Measurements from ENCODE around the gene TBP. TPM values are rescaled to one million over a fixed set of nuclear protein-coding genes. Genes with fewer than 3 reads are reported as not detected.

The TBP gene
- total RNA-seq, 1 experiment from 2014 or later = 20.6 TPM

- Mint-ChIP-seq H3K36me3 (no peaks in the 10 kb centered on the region), H3K27me3 (ENCODE audit: low read depth) (peaks cover 19% of the 10 kb centered on the region), H3K4me3 (no peak overlapping the region), H3K4me1 (no peaks in the 10 kb centered on the region), H3K9me3 (no peaks in the 10 kb centered on the region), H3K27ac (no peak overlapping the region)
- CTCF ChIA-PET = no interaction called here
- TF ChIP-seq OVOL2 (CRISPR knock-in tag; IDR thresholded peaks at IDR 0.05; ENCODE audit: borderline replicate concordance) (no peak), CREM (CRISPR knock-in tag; IDR thresholded peaks at IDR 0.05) (no peak), ZNF219 (CRISPR knock-in tag; IDR thresholded peaks at IDR 0.05; ENCODE audit: borderline replicate concordance) (no peak), JUN (CRISPR knock-in tag; IDR thresholded peaks at IDR 0.05) (no peak)
- ATAC-seq (no peak), DNase-seq (ENCODE audit: low spot score) (no peak)
- POLR2A ChIA-PET = no interaction called here
These were observed 44.5 kb upstream of the TBP start for GRCh38 chr6:170509723-170510018.

GRCh38 chr6:170510631-170511030 is 43.5 kb upstream of the TBP start:
- Mint-ChIP-seq H3K27ac (no peak overlapping the region), H3K4me3 (no peak overlapping the region), H3K36me3 (no peaks in the 10 kb centered on the region), H3K4me1 (no peaks in the 10 kb centered on the region), H3K9me3 (peaks cover 5% of the 10 kb centered on the region; the same call in 1 of the 2 replicates), H3K27me3 (ENCODE audit: low read depth) (peaks cover 19% of the 10 kb centered on the region)
- ATAC-seq = no peak
- TF ChIP-seq TEAD4 (CRISPR knock-in tag; IDR thresholded peaks at IDR 0.05) = no peak
- ChIA-PET CTCF (no interaction called here), POLR2A (no interaction called here)
- no peak for DNase-seq (ENCODE audit: low spot score)

GRCh38 chr6:170512249-170512648 is 41.9 kb upstream of the TBP start:
- Mint-ChIP-seq H3K4me3 (no peak overlapping the region), H3K4me1 (no peaks in the 10 kb centered on the region), H3K27me3 (ENCODE audit: low read depth) (peaks cover 11% of the 10 kb centered on the region), H3K36me3 (no peaks in the 10 kb centered on the region), H3K9me3 (peaks cover 8% of the 10 kb centered on the region; the same call in 1 of the 2 replicates), H3K27ac (no peak overlapping the region)
- no peak for DNase-seq (ENCODE audit: low spot score)
- CTCF ChIA-PET = no interaction called here
- POLR2A ChIA-PET = no interaction called here
- ATAC-seq = no peak
- TF ChIP-seq ESRRA (CRISPR knock-in tag; IDR thresholded peaks at IDR 0.05; ENCODE audit: borderline replicate concordance) = no peak
- TF ChIP-seq ZNF671 (CRISPR knock-in tag; IDR thresholded peaks at IDR 0.05) = no peak
- TF ChIP-seq ARID4B (CRISPR knock-in tag; IDR thresholded peaks at IDR 0.05; ENCODE audit: borderline replicate concordance) = no peak
- TF ChIP-seq SMAD4 (CRISPR knock-in tag; IDR thresholded peaks at IDR 0.05) = no peak
- TF ChIP-seq OVOL2 (CRISPR knock-in tag; IDR thresholded peaks at IDR 0.05; ENCODE audit: borderline replicate concordance) = no peak
- TF ChIP-seq CREM (CRISPR knock-in tag; IDR thresholded peaks at IDR 0.05) = no peak
- no peak for TF ChIP-seq HMGXB4 (CRISPR knock-in tag; IDR thresholded peaks at IDR 0.05)
- TF ChIP-seq ZNF317 (CRISPR knock-in tag; IDR thresholded peaks at IDR 0.05; ENCODE audit: borderline replicate concordance, low read depth) = no peak
- no peak for TF ChIP-seq TCF7 (CRISPR knock-in tag; IDR thresholded peaks at IDR 0.05; ENCODE audit: low read depth)
- TF ChIP-seq TEAD4 (CRISPR knock-in tag; IDR thresholded peaks at IDR 0.05) = no peak

GRCh38 chr6:170514908-170515307 is 39.3 kb upstream of the TBP start:
- Mint-ChIP-seq H3K4me1 (no peaks in the 10 kb centered on the region), H3K27me3 (ENCODE audit: low read depth) (0 out of 2 replicates have a peak, but pooled peaks cover 3% of the 10 kb centered on the region), H3K4me3 (no peak overlapping the region), H3K36me3 (no peaks in the 10 kb centered on the region), H3K27ac (no peak overlapping the region), H3K9me3 (peaks cover 9% of the 10 kb centered on the region; the same call in 1 of the 2 replicates)
- DNase-seq (ENCODE audit: low spot score) (no peak), ATAC-seq (no peak)
- CTCF ChIA-PET = no interaction called here
- TF ChIP-seq FOXJ3 (CRISPR knock-in tag; IDR thresholded peaks at IDR 0.05; ENCODE audit: borderline replicate concordance) (no peak), IRF2 (CRISPR knock-in tag; IDR thresholded peaks at IDR 0.05; ENCODE audit: borderline replicate concordance, low read depth) (no peak), ZNF138 (CRISPR knock-in tag; conservative IDR thresholded peaks at IDR 0.05) (no peak), NFATC4 (CRISPR knock-in tag; IDR thresholded peaks at IDR 0.05) (no peak), PREB (CRISPR knock-in tag; IDR thresholded peaks at IDR 0.05; ENCODE audit: borderline replicate concordance) (no peak), NR2C2 (CRISPR knock-in tag; IDR thresholded peaks at IDR 0.05) (no peak), ATF1 (CRISPR knock-in tag; IDR thresholded peaks at IDR 0.05) (no peak), EMX1 (CRISPR knock-in tag; IDR thresholded peaks at IDR 0.05) (no peak), ATF6 (CRISPR knock-in tag; IDR thresholded peaks at IDR 0.05) (no peak), SMAD4 (CRISPR knock-in tag; IDR thresholded peaks at IDR 0.05) (no peak)
- POLR2A ChIA-PET = no interaction called here
